Measurements from ENCODE around the gene RBM6. TPM values are rescaled to one million over a fixed set of nuclear protein-coding genes. Genes with fewer than 3 reads are reported as not detected.
"Not testable (repeated sequence)": the region's sequence is repeated elsewhere in the genome, so short reads cannot be mapped to it uniquely, and the experiment has no call there.

RBM6 gene
- total RNA-seq, 1 donor from 2014 or later, result 112 TPM

GRCh38 chr3:49914906-49915305 is 25.0 kb upstream of the RBM6 start:
- intact Hi-C loops (cut with micrococcal nuclease), result no loop called here

DNA sequence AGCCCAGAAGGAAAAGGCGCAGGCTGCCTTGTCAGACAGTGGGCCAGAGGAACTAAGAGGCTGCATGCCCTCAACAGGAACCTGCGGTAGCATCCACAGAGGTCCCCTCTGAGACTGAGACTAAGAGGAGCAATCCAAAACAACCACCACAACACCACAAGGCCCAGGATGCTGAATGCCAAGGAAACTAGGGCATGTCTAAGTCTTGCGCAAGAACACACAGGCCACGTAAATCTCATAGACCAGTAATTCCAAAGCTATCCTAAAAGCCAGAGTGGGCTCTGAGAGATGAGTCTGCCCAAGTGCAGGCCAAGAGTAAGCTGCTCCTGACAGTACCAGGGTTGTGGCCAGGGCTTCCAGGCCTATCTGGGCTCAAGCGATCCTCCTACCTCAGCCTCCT is 23.3 kb upstream of the RBM6 start:
- intact Hi-C loops (cut with micrococcal nuclease), result no loop called here

GRCh38 chr3:49917806-49918590 is 22.0 kb upstream of the RBM6 start:
- intact Hi-C loops (cut with micrococcal nuclease), result not testable (repeated sequence)

DNA sequence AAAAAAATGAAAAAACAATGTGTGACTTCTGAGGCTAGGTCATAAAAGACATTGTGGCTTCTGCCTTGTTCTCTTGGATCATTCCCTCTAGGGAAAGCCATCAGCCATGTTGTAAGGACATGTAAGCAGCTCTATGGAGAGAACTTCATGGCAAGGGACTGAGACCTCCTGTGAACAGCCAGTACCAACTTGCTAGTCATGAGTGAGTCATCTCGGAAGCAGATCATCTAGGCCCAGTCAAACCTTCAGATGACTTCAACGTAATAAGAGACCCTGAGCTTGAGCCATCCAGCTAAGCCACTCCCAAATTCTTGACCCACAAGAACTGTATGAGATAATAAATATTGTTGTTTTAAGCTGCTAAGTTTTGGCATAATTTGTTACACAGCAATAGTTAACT is 15.3 kb upstream of the RBM6 start:
- intact Hi-C loops (cut with micrococcal nuclease), result no loop called here

GRCh38 chr3:49925485-49925884 is 14.5 kb upstream of the RBM6 start:
- intact Hi-C loops (cut with micrococcal nuclease), result no loop called here

DNA sequence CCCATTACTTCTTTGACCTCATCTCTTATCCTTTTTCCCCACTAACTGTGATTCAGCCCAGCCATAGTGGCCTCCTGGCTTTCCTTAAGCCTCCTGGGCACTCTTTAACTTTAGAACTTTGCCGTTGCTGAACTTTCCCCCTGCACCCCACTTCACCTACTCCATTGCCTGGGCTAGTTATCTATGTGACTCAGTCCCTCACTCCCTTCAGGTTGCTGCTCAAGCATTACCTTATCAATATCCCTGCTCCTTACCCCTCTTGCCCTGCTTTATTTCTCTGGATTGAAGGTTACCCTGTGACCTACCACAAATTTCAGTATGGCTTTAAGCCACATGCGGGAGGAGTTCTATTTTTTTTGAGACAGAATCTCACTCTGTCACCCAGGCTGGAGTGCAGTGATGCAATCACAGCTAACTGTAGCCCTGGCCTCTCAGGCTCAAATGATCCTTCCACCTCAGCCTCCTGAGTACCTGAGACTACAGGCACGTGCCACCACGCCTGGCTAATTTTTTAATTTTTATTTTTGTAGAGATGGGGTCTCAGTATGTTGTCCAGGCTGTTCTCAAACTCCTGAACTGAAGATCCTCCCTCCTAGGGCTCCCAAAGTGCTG is 13.7 kb upstream of the RBM6 start:
- intact Hi-C loops (cut with micrococcal nuclease), result no loop called here

DNA sequence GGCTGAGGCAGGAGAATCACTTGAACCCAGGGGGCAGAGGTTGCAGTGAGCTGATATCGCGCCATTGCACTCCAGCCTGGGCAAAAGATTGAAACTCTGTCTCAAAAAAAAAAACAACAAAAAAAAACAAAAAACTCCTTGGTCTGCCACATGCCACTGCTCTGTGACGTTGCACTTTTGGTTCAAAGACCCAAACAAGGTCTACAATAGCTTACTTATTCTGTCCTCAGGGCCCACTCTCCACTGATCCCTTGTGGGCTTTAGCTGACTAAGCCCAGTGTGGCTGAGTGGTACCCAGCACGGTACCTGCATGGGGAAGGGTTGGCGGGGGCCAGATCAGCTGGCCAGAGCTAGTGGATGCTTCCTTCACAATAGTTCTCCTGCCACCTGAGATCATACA is 12.2 kb upstream of the RBM6 start:
- intact Hi-C loops (cut with micrococcal nuclease), result loop anchor here (2.0 kb wide), 2 partner anchors 141 to 161 kb away; partner anchors contain the start of genes IP6K1 and RBM5

DNA sequence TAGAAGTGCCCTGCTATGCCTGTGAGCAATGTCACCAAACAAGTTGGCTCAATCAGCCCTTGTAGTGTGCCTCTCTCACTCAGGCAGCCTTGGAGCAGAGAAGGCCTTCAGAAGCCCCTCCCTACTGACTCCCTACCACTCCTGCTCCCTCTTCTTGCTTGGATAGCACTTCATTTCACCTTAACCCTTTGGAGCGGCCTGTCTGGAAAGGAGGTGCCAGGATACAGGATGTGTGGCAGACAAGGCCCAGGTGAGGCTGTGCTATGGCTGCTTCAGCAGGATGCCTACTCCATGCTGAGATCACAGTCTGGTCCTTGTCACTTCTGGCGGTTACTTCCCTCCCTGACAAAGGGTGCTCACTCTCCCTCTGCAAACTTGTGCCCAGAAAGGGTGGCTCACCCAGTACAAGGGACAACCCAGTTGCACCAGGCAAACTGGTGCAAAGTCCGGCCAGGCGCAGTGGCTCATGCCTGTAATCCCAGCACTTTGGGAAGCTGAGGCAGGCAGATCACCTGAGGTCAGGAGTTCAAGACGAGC is 11.4 kb upstream of the RBM6 start:
- intact Hi-C loops (cut with micrococcal nuclease), result loop anchor here (1.0 to 2.0 kb wide), 6 partner anchors 12 to 516 kb away; partner anchors contain the start of genes IP6K1, MST1R, RBM5 and RBM6

DNA sequence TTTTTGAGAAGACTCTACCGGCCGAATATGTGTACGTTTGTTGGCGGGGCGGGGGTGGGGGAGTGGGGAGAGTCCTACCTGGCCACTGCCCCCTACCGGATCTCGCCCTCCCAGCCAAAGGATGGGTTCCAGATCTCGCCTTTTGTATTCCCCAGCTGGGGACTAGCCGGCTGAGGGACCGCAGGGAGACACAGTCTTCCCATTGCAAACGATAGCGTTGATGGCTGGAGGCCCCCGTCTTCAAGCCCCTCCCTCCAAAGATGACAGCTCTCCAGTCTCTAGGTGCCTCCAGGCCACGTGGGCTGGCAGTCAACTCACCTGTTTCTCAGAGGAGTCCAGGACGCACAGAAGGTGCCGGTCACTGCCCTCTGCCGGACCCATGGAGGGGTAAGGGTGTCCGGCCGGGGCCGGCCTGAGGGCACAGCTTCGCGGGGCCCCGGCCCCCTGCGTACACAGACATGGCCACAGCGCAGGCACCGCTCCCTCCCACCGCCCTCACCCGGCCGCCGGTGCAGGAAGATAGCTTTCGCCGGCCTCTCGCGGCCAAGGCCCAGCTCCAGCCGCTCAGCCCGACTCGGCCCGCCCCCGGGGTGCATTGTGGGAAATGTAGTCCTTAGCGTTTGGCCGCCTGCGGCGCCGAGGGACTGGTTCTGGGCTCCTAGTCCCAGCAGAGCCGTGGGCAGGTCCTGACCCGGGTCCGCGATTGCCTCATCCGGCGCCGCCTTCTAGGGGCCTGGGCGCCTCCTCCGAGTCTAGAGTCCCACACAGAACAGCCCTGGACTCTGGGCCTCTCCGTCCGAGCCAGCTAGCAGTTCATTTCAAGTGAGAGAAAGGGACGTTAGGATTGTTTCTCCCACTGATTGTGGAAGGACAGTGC is 10.4 kb upstream of the RBM6 start, which contains the start of gene MON1A:
Gene MON1A, minus strand, starts transcription at position 521 of the 877 bp plus-strand sequence. CDS start 16,465 bp downstream, outside the sequence.
- intact Hi-C loops (cut with micrococcal nuclease), result loop anchor here (1.0 to 2.0 kb wide), 6 partner anchors 11 to 517 kb away; partner anchors contain the start of genes IP6K1, MST1R, RBM5 and RBM6

DNA sequence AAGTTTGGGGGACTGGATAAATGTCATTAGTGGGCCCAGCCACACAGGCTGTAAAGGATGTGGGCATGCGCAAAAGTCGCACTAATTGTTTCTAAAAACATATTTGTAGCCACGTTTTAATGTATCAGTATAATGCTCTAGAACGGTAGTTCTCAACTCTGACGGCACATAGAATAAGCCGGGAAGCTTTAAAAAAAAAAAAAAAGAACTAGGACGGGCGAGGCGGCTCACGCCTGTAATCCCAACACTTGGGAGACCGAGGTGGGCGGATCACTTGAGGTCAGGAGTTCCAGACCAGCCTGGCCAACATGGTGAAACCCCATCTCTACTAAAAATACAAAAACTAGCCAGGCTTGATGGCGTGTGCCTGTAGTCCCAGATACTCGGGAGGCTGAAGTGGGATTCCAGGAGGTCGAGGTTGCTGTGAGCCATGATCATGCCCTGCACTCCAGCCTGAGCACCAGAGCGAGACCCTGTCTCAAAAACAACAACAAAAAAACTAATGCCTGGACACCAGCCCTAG is 9.7 kb upstream of the RBM6 start:
- intact Hi-C loops (cut with micrococcal nuclease), result no loop called here

DNA sequence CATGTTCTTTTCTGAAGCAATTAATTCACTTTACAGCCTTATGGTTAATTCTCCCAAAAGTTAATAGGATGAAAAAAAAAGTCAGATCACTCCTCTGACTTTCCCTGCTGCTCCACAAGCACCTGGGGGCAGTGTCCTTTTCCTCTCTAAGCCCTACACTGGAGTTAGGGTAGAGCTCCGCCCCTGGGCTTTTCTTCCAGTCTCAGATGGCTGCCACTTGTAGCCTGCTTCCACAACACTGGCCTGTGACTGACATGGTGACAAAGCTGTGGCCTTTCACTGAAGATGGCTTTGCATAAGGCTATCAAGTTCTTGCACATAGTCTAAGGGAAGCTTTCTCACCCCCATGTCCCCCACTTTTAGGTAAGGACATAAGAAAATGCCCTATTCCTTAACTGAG is 9.0 kb upstream of the RBM6 start:
- intact Hi-C loops (cut with micrococcal nuclease), result no loop called here

- intact Hi-C loops (cut with micrococcal nuclease), result not testable (repeated sequence)
Measured at GRCh38 chr3:49932281-49932680, 7.7 kb upstream of the RBM6 start.

DNA sequence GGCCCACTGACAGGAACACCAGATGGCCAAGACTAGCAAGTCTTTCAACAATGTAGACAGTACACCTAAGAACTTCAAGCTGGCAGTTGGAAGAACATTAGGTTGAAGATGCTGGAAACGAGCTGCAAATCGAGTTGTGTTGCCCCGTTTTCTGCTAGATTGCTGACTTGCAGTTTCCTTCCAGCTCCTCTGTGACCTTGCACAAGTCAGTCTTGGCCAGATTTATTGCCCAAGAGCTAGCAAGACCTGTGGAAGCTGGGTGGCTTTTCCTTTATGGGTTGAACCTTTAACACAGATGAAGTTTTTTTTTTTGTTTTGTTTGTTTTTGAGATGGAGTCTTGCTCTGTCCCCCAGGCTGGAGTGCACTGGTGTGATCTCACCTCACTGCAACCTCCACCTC is 2.9 kb upstream of the RBM6 start:
- intact Hi-C loops (cut with micrococcal nuclease), result loop anchor here (5.0 kb wide), 2 partner anchors 930 to 1490 kb away; partner anchors contain the start of genes ATRIP and WDR6

DNA sequence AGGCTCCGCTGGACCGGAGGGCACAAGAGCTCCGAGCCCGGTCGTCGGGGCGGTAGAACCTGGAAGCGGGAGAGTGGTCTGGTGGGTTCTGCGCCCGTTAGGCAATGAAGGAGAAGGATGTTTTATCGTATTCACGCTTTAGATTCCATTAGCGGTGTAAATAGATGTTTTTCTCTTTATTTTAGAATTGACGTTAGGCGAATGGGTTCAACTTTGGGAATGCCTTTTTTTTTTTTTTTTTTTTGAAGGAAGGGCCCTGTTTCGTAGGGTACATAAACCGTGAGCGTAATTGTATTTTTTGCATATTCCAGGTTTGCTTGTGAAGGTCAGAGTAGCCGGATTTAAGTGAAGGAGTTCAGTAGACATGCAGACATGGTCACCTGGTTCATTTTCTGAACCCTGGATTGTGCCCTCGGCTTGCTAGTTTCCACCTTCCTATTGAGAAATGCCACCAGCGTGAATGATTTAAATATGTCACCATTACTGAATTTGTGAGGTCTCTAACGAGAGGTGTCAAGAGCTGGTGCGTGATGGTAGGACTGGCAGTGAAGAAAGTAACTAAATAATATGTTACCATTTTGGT is 808 bp downstream of the RBM6 start:
- intact Hi-C loops (cut with micrococcal nuclease), result loop anchor here (1.0 to 2.0 kb wide), 11 partner anchors 11 to 836 kb away; partner anchors contain the start of genes AMIGO3, APEH, GMPPB and HYAL3

DNA sequence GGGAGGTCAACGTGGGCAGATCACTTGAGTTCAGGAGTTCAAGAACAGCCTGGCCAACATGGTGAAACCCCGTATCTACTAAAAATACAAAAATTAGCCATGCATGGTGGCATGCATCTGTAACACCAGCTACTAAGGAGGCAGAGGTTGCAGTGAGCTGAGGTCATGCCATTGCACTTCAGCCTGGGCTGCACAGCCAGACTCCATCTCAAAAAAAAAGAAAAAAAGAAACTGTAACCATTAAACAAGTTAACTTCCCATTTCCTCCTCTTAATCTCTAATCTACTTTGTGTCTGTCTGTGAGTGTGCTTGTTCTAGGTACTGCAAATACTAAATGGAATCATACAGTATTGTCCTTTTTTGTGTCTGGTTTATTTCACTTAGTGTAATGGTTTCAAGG is 2.7 kb downstream of the RBM6 start:
- intact Hi-C loops (cut with micrococcal nuclease), result no loop called here

DNA sequence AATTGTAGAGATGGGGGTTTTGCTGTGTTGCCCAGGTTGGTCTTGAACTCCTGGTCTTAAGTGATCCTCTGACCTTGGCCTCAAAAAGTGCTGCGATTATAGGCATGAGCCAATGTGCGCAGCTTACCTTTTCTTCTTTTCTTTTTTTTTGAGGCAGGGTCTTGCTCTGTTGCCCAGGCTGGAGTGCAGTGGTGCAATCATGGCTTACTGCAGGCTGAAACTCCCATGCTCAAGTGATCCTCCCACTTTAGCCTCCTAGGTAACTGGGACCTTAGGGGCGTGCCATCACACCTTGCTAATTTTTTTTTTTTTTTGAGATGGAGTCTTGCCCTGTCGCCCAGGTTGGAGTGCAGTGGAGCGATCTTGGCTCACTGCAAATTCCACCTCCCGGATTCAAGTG is 13.0 kb downstream of the RBM6 start:
- intact Hi-C loops (cut with micrococcal nuclease), result no loop called here

DNA sequence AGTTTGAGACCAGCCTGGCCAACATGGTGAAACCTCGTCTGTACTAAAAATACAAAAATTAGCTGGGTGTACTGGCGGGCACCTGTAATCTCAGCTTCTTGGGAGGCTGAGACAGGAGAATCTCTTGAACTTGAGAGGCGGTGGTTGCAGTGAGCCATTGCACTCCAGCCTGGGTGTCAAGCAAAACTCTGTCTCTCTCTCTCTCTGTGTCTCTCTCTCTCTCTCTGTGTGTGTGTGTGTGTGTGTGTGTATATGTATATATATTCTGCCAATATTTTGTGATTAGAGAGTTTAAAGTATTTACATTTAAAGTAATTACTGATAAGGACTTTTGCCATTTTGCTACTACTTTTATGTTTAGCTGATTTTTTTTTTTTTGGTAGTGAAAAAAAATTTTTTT is 15.7 kb downstream of the RBM6 start:
- intact Hi-C loops (cut with micrococcal nuclease), result no loop called here

DNA sequence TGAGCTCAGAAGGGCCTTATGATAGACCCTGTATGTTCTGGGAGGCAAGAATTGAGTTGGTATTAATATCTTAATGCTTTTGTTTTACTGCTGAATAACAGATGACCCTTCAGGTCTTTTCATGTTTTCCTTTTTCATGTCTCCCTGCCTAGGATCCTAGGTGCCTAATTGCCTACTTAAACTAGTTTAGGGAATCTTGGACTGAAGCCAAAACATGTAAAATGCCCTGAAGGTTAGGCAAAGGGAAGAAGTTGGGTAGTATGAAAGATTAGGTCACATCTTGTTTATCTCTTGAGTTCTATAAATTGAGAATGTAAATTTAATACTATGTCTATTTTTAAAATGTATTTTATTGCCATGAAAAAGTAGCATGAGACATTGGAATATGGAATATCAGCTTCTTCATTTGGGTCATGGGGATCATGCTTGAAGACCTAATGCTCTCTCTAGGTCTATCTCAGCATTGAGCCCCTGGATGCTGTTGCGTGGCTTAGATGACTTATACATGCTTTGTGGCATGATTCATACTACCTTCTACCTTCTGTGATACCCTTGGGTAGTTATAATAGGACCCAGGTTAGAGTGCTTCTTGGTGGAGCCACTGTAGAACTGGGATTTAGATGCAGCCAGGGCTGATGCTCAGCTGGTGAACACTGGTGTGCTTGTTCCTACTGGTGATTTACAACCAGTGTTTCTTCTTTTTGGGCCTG is 26.4 kb downstream of the RBM6 start:
- intact Hi-C loops (cut with micrococcal nuclease), result no loop called here

GRCh38 chr3:49967291-49967690 is 27.3 kb downstream of the RBM6 start:
- intact Hi-C loops (cut with micrococcal nuclease), result no loop called here

DNA sequence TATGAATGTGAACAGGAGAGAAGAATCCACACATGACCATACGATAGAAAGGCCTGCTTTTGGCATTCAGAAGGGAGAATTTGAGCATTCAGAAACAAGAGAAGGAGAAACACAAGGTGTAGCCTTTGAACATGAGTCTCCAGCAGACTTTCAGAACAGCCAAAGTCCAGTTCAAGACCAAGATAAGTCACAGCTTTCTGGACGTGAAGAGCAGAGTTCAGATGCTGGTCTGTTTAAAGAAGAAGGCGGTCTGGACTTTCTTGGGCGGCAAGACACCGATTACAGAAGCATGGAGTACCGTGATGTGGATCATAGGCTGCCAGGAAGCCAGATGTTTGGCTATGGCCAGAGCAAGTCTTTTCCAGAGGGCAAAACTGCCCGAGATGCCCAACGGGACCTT is 28.4 kb downstream of the RBM6 start:
- intact Hi-C loops (cut with micrococcal nuclease), result no loop called here

Measured in T-helper 1 cell treated with Interleukin-12 subunit alpha and Interleukin-12 subunit beta and Interleukin-4 antibody, amounts not matched to agents 30 ng/mL and 1 ng/mL, for 36 hours (primary cell).